Esophagus squamous epithelium (tissue), 4 donors: ENCODE results near the gene NAV3.

Experiments used
- CTCF ChIP-seq, 6 experiments: fragments of 450-650 bp in 4 of 6; fragments of 200-600 bp in 2 of 6; sonication (generic) in 2 of 6; IDR thresholded peaks; one replicate each; pipeline ENCODE4 v1.5.1; 2016 to 2019; ENCODE audit warnings: antibody characterized with exemption in 6 of 6, mild to moderate bottlenecking in 4 of 6, moderate library complexity in 4 of 6
- POLR2A ChIP-seq, 4 donors: fragments of 450-650 bp; IDR thresholded peaks; one replicate each; pipeline ENCODE4 v1.6.1; 2017; ENCODE audit warnings: antibody characterized with exemption in 4 of 4, mild to moderate bottlenecking in 4 of 4, moderate library complexity in 3 of 4

DNA sequence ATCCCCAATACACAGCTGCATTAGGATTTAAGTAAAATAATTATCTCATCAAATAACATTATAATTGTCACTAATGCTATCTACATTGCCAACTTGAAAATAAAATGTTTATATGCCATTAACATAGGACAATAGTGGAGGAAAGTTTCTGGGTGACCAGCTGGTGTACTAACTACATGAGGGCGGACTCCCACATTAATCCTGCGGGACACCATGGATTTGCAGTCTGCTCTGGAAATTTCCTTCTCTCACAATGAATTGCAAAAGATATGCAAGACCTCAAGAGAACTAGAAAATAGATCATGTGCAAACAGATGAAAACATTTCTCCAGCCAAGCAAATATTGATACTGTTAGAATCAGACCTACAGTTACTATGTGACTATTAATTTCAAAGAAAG is 390.1 kb downstream of the NAV3 start:
- TF ChIP-seq CTCF (IDR thresholded peaks at IDR 0.05) (no peak), POLR2A (IDR thresholded peaks at IDR 0.05) (no peak)
